GM12891 (cell line): Measurements from ENCODE around the gene FXYD2.

Experiments used
- DNase-seq: peaks from one replicate; pipeline ENCODE4 v3.0.0; 2011; ENCODE audit warnings: low spot score; ENCODE audit not compliant: insufficient read length
- FAIRE-seq: peaks from 2 replicates; lab custom pipeline; 2011; peaks lifted over from hg19 to GRCh38; lab: Jason Lieb, UNC
- PAX5 ChIP-seq: IDR thresholded peaks from 2 replicates; pipeline ENCODE4 v1.6.1; 2011; ENCODE audit warnings: low read length, moderate library complexity, mild to moderate bottlenecking; ENCODE audit not compliant: insufficient read depth, severe bottlenecking
- POLR2A ChIP-seq: IDR thresholded peaks from 2 replicates; pipeline ENCODE4 v1.6.1; 2011; ENCODE audit warnings: low read depth, low read length, control low read depth
- POLR2AphosphoS5 ChIP-seq: IDR thresholded peaks from 2 replicates; pipeline ENCODE4 v1.6.1; 2011; ENCODE audit warnings: low read depth, low read length, control low read depth
- POU2F2 ChIP-seq: IDR thresholded peaks from 2 replicates; pipeline ENCODE4 v1.6.1; 2011; ENCODE audit warnings: low read depth, mild to moderate bottlenecking, control low read depth, low read length, moderate library complexity
- SPI1 ChIP-seq: IDR thresholded peaks from 2 replicates; pipeline ENCODE4 v1.6.1; 2011; ENCODE audit warnings: low read depth, low read length, control low read depth
- TAF1 ChIP-seq: IDR thresholded peaks from 2 replicates; pipeline ENCODE4 v1.6.1; 2011; ENCODE audit warnings: low read depth, low read length, control low read depth

The FXYD2 gene

GRCh38 chr11:117843666-117844484 is 19.3 kb upstream of the FXYD2 start:
- FAIRE-seq (peak; percentile 96), DNase-seq (no peak)
- TF ChIP-seq POLR2AphosphoS5 = no peak
- TF ChIP-seq POU2F2 = no peak
- TF ChIP-seq POLR2A = no peak
- TF ChIP-seq TAF1 = no peak
- no peak for TF ChIP-seq SPI1
- TF ChIP-seq PAX5 = no peak

- FAIRE-seq (no peak), DNase-seq (no peak)
- no peak for TF ChIP-seq POU2F2
- TF ChIP-seq PAX5 = no peak
- no peak for TF ChIP-seq SPI1
Observed at GRCh38 chr11:117842131-117842941, 17.8 kb upstream of the FXYD2 start.

- FAIRE-seq = no peak
- TF ChIP-seq TAF1 (no peak), POU2F2 (no peak), POLR2AphosphoS5 (no peak), PAX5 (no peak), SPI1 (no peak), POLR2A (no peak)
- no peak for DNase-seq
Observed at GRCh38 chr11:117841551-117842031, 17.0 kb upstream of the FXYD2 start.

- TF ChIP-seq POLR2AphosphoS5 (no peak), PAX5 (no peak), SPI1 (no peak), POU2F2 (no peak), POLR2A (no peak), TAF1 (no peak)
- DNase-seq (no peak), FAIRE-seq (no peak)
Observed at GRCh38 chr11:117840881-117841550, 16.5 kb upstream of the FXYD2 start.

GRCh38 chr11:117839936-117840813 is 15.6 kb upstream of the FXYD2 start:
- TF ChIP-seq POLR2A (no peak), SPI1 (no peak), POU2F2 (no peak), PAX5 (no peak), TAF1 (no peak), POLR2AphosphoS5 (no peak)
- no peak for FAIRE-seq
- DNase-seq = no peak

GRCh38 chr11:117839380-117839881 is 14.9 kb upstream of the FXYD2 start:
- DNase-seq (no peak), FAIRE-seq (no peak)

GRCh38 chr11:117838901-117839300 is 14.4 kb upstream of the FXYD2 start:
- no peak for TF ChIP-seq POU2F2
- DNase-seq = no peak
- no peak for FAIRE-seq

More at GRCh38 chr11:117839380-117839881, 14.9 kb upstream of the FXYD2 start:
- TF ChIP-seq TAF1 (no peak), PAX5 (no peak), SPI1 (no peak), POU2F2 (no peak), POLR2A (no peak)

GRCh38 chr11:117837791-117838190 is 13.2 kb upstream of the FXYD2 start:
- TF ChIP-seq PAX5 (no peak), POLR2AphosphoS5 (no peak), POLR2A (no peak), POU2F2 (no peak), TAF1 (no peak), SPI1 (no peak)
- no peak for FAIRE-seq
- DNase-seq = no peak

- no peak for TF ChIP-seq PAX5
- no peak for TF ChIP-seq POLR2AphosphoS5
- no peak for TF ChIP-seq POLR2A
- no peak for TF ChIP-seq POU2F2
- TF ChIP-seq TAF1 = no peak
- no peak for TF ChIP-seq SPI1
- DNase-seq (no peak), FAIRE-seq (no peak)
Observed at GRCh38 chr11:117837070-117837776, 12.7 kb upstream of the FXYD2 start.
